Ammon's horn (tissue), 1 donor: ENCODE data around the gene NLGN1.

Experiments used
- DNase-seq: peaks from one replicate; pipeline ENCODE4 v3.0.0-alpha.2; 2016; ENCODE audit warnings: low spot score

NLGN1 gene

DNA sequence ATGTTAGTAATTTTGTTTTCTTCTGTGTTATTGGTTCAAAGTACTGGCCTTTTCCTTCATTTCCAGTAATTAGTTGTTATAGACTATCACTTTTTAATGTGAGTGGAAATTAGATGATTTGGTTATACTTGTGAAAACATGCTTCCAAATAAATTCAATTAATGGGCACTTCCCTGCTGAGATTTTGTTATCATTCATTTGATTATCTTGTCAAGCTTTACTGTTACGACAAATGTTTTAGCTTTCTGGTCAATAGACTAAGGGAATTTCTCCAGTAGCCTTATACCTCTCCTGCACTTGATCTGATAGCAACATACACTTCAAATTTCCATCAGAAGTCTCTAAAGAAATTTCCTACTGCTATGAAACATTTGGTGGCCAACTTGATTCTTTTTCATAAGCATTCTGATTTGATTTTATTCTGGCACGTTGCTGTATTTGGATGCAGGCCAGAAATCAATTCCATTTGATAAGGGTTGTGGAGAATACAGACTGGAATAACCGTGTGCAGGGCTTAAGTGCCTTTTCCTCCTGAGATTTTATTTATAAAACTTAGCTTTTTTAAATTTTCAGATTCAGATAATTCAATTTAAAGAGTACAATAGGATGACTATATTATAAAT, 887.8 kb downstream of the NLGN1 start:
- DNase-seq = no peak

DNA sequence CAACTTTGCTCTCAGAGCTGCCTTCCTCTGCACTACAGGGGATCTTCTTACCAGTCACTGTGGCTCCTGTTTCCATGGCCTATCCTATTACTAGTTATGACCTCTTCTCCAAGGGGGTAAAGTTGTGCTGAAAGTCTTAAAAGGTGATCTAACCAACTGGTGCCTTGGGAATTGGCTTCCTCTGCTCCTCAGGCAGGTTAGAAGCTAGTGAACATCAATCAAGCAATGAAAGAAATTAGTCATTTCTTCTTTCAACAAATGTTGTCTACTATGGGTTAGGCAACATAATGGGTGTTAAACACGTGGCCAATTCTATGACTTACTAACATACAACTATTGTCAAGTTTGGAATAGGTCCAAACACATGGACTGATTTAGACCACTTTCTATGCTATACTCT, 890.2 kb downstream of the NLGN1 start:
- DNase-seq = no peak

DNA sequence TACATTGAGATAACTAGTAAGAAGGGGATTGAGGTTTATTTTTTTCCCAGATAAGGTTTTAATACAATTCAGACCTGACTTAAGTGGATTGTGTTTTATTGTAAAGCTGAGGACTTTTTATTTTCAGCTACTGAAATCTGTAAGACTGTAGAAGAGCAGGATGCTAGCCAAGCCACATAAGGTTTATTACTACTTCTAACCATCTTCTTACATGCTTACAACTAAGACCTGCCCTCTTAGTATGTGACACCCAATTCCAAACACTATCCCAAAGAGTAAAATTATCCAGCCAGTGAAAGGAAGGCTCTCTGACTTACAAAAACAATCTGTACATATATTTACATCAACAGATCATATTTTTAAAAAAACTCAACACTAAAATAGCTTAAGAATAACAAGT, 897.1 kb downstream of the NLGN1 start:
- no peak for DNase-seq

DNA sequence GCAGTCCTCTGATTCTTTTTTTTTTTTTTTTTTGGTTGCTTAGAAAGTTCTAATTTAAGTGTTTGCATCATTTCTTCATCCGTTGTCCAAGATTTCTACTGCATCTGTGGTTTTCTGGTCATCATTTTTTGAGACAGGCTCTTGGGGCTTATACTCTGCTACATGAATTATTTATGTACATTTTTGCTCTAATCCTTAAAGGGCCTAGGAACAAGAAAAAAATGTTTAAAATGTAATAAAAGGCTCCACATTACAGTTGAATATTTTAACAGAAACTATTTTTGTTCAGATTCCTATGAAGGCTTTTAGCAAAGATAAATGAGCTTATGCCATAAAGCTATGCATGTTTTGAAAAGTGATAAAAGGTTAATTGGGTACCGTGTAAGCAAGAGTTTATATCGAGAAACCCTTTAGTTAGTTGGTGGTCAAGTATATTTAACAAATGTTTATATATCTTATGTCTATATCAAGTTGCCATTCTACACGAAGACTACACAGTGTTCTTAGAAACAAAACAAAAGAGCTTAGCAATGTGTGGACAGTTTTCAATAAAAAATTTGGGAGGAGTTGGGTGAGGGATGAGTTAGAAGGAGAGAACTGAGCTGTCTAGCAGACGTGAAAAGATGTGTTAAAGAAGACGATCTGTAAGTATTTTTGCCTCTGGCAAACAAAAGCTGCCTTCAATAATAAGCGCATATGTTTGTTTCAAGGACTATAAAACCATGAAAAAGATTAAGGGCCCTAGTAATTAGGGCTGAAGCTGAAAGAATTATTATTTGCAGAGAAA, 898.0 kb downstream of the NLGN1 start:
- no peak for DNase-seq

DNA sequence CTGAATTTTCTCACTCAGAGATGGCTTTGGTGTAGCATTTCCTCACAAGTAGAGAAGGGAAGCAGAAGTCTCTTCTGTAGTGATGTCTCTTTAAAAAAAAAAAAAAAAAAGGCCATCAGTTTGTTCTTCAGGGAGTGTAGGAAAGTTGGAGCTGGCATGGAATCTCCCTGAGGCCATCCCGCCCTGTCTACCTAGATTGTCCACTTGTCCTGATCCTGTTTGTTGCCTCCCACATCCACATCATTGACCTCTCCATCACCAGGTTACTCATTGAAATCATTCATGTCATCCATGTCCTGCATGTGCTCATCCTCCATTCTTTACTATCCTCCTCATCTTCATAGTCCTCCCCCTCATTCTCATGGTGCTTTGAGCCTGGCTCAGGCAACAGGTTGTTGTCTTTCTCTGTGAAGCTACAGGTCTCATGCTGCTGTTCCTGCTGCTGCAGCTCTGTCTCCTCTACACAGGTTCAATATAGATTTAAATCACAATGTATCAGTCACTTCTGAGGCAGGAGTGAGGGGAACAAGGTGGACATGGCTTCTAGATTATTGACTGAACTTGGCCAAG, 905.3 kb downstream of the NLGN1 start:
- no peak for DNase-seq

GRCh38 chr3:174303907-174304560, 906.5 kb downstream of the NLGN1 start:
- DNase-seq = no peak

GRCh38 chr3:174308736-174309135, 911.2 kb downstream of the NLGN1 start:
- DNase-seq = peak; percentile 18

GRCh38 chr3:174310475-174310983, 913.0 kb downstream of the NLGN1 start:
- DNase-seq = no peak

DNA sequence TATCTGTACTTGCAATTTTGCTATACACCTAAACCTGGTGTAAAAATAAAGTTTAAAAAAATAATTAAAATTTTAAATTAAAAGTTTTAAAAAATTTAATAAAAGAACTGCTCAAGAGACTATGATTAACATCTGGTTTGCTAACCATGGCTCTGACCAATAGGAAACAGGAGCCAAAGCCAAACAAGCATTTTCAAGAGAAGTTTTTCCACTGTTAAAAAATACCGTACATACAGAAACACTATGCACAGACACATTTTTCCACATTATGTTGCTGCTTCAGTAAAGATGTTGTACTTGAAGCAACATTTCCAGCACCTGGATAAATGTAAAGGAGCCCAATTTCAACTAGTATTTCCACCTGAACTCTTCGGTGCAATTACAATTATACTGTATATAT, 917.7 kb downstream of the NLGN1 start:
- DNase-seq = no peak

DNA sequence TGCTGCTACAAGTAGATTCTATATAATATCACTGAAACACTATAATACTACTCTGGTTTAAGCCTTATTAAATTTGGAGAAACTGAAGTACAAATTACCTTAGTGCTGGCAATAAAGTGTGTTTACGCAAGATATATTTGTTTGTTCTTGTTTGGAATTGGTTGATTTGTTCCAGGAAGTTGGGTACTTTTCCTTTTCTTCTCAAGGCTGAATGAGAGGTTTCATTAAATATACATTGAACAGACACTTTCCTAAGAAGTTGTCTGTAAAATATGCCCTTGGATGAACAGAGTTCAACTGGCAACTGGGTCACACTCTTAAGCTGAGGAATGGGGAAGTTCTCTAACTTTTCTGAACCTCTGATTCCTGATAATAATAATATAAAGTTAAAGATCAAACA, 919.5 kb downstream of the NLGN1 start:
- DNase-seq = no peak

GRCh38 chr3:174318181-174318580, 920.6 kb downstream of the NLGN1 start:
- no peak for DNase-seq

GRCh38 chr3:174321548-174321947, 924.0 kb downstream of the NLGN1 start:
- DNase-seq = no peak

DNA sequence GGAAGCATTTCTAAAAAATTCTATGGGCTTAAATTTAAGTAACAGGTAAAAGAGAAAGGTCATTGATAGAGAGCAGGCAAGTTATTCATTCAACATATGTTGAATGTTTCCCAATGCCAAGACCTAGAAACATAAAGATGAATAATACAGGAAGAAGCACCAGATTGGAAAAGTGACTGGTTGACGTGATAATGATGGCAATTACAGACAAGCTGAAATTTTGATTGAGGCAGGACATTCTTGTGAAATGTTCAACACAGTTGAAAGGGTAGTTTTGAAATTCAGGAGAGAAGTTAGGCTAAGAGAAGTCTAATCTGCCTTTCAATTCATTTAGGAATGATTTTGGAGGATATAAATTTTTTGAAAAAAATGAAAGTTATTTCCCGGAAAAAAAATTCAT, 925.2 kb downstream of the NLGN1 start:
- no peak for DNase-seq

GRCh38 chr3:174325171-174325570, 927.6 kb downstream of the NLGN1 start:
- no peak for DNase-seq

GRCh38 chr3:174325834-174326700, 928.5 kb downstream of the NLGN1 start:
- DNase-seq = no peak

GRCh38 chr3:174329321-174329720, 931.8 kb downstream of the NLGN1 start:
- no peak for DNase-seq

GRCh38 chr3:174330303-174330702, 932.8 kb downstream of the NLGN1 start:
- DNase-seq = no peak

GRCh38 chr3:174331095-174331800, 933.7 kb downstream of the NLGN1 start:
- peak; percentile 37 for DNase-seq

DNA sequence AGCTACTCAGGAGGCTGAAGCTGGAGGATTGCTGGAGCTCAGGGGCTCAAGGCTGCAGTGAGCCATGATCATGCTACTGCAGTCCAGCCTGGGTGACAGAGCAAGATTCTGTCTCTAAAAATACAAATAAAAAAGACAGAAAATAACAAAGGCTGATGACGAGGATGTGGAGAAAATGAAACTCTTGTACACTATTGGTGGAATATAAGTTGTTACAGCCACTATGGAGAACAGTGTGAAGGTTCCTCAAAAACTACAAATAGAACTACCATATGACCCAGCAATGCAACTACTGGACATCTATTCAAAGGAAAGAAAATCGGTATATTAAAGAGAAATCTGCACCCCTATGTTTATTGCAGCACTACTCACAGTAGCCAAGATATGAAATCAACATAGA, 934.8 kb downstream of the NLGN1 start:
- no peak for DNase-seq

GRCh38 chr3:174333640-174334039, 936.1 kb downstream of the NLGN1 start:
- no peak for DNase-seq

- DNase-seq = no peak
Observed at GRCh38 chr3:174334111-174334510, 936.6 kb downstream of the NLGN1 start.
